ENCODE data around the gene EHD3.
"Not testable (repeated sequence)": the region's sequence is repeated elsewhere in the genome, so short reads cannot be mapped to it uniquely, and the experiment has no call there.

The EHD3 gene

DNA sequence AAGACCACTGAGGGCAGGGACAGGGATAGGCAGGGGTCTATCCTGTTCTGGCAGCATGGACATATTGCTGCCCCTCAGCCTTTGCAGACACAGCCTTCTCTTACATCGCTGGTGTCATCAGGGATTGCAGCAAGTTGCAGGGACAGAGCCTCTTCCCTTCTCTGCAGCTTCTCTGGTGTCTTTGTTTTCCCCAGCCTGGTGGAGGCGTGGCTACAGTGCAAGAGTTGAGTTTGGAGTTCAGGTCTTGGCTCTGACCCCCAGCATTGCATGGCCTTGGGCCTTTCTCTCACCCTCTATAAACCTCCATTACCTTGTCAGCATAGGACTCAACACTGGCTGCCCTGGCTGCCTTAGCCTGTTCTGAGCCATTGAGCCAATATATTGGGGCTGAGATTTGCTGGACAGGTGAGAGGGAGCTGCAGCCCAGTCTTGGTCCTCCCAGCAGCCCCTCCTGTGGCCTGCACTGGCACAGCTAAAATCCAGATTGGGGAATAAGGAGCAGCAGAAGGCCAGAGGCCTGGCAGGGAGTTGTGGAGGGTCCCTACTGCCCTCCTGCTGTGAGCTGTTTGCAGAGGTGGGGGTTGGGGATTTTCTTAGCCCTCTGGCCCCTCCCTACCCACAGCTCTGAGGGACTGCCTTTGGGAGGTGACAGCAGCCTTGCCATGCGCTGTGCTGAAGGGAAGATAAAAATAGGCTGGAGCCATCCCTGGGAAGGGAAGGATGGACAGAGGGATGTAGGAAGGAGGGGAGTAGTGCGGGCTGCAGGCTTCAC is 22.8 kb downstream of the EHD3 start:
- no peak for DNase-seq

DNA sequence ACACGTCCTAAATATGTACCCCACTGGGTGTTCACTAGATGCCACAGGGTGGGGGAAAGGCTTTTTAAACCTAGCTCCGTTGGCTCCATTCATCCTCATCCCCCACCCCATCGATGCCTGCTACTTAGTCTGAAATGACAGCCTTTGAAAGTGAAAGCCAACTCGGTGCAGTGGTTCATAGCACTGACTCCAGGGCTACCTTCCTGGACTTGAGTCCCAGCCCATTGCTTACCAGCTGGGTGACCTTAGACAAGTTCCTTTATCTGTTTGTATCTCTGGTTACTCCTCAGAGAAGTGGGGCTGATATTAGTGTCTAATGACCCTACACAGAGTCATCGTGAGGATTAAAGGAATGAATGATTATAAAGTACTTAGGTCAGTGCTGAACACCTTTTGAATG is 24.4 kb downstream of the EHD3 start:
- no peak for DNase-seq

DNA sequence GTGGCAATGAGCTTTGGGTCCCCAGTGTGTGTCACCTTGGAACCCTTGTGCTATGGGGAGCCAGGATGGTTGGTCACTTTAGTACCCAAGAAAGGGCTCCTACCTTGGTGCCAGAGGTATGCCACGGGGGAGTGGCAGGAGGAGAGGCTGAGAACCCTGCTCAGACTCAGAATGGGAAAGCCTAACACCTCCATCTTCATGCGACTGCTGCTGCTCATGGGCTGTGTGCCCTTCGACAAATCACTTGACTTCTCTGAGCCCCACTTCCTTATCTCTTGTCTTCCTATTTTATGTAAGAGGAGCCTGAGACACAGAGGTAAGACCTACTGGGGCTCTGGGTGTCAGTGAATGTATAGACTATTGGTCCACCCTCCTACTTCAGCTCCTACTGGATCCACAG is 25.1 kb downstream of the EHD3 start:
- no peak for DNase-seq

DNA sequence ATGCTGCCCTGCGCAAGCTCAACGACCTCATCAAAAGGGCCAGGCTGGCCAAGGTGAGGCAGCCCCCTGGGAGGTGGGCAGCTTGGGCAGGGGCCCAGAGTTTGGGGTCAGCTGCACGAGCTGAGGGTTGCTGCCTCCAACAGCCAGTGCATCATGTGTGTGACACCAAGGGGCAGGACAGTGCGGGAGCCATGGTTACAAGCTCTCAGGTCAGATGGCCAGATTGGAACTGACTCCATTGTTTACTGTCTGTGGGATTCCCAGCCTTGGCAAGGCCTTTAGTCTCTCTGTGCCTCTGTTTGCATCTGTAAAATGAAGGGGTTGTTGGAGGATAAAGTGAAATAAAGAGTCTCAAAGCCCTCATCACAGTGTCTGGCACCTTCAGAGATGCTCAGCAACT is 26.9 kb downstream of the EHD3 start:
- no peak for DNase-seq

DNA sequence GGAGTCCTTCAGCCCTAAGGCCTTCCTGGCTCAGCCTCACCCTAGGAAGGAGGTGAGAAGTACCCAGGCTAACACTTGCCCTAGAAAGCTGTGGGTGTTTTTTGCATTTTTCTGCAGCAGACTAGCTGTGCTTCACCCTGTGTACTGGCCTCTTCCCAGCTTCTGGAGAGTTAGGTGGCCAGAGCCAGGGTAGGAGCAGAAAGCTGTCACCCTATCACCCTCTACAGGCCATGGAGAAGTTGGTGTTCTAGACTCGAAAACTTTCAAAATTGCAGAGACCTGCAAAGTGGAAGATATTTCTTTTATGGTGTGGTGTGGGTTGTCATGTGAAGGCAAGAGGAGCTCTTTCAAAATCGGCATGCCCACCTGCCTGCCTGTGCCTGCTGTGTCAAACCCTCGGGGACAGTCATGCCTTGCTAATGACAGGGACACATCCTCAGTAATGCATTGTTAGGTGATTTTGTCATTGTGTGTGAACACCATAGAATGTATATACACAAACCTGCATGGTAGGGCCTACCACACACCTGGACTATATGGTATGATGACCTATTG is 29.8 kb downstream of the EHD3 start:
- DNase-seq = no peak

DNA sequence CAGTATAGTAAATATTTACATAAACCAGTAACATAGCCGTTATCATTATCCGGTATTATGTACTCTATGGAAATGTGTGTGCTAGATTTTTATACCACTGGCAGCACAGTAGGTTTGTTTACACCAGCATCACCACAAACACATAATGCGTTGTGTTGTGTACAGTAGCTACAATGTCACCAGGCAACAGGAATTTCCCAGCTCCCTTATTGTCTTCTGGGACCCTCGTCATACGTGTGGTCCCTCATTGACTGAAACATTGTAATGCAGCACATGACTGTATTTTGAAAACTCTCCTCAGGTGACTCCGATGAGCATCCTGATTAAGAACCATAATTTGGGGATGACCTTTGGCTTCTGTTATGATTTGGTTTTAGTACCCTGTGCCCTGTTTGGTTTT is 31.3 kb downstream of the EHD3 start:
- no peak for DNase-seq

DNA sequence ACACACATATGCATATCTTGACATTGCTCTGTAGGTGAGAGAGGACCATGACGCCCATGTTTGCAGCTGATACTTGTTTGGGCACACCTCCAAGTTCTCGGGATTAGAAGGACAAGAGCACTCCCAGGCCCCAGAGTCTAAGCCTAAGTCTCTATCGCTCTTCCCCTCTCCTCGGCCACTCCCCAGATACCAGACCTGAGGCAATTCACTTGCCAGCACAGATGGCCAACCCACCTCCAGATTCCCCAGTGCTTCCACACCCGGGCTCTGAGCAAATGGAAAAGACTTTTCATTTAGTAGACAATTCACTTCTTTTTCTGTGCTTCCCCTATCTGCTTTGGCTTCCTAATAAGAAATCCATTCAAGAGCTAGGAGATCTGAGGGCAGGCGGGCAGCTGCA is 32.9 kb downstream of the EHD3 start:
- no peak for DNase-seq

DNA sequence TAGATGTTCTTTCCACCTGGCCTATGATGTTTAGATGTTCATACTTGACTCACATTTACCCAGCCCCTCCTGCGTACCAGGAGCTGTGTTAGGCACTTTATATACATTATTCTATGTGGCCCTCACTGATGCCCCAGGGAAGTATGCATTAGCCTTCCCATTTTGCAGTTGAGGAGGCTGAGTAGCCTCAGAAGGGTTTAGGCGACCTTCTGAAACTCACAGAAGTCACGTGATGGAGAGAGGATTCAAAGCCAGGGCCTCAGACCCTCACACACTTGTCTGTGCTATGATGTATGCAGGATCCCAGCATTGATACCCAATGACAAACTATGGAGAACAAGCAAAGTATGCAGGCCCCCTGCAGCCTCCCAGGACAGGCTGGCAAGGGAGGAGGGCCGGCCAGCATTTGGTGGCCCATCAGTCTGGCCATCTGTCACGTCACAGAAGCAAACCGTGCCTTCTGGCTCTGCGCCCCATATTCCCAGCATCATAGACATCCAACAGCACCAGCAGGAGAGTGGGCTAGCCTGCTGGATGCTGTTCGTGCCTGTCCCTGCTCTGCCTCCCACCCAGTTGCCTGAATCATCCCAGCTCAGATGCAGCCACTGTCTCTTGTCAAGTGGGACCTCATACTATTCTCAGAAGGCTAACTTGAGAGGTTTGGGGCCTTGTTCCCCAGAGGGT is 33.6 kb downstream of the EHD3 start:
- no peak for DNase-seq

DNA sequence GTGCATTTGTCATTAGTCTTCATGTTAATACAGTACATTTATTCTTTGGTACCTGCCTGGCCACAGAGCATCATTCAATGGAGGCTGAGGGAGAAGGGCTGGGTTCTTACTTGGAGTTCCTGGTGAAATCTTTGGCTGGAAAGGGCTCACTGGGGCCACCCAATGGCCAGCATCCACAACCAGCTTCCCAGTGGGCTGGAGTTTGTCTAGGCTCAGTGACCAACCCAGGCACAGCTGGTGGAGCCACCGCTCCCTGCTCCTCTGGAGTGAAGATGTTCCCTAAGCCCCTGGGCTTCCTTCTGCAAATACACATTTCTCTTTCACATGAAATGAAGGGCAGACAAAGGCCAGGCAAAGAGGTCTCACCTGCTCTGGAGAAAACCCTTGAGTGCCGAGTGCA is 34.4 kb downstream of the EHD3 start:
- DNase-seq = no peak

DNA sequence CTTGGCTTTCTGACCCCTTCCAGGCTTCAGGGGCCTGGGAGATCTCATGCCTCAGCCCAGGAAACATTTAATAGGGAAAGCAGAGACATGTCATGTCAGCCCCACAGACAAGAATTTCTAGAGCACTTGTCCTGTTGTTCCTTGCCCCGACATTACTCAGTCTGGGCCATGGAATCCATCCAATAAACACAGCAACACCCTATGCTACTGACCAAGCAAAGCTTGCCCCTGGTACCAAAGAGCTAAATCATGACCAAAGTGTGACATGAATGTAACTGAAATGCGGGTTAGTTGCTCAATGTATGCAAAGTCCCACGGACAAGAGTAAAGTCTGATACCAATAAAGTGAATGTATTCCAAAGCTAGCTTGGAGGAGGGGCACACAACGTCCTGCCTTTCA is 35.1 kb downstream of the EHD3 start:
- DNase-seq = no peak

DNA sequence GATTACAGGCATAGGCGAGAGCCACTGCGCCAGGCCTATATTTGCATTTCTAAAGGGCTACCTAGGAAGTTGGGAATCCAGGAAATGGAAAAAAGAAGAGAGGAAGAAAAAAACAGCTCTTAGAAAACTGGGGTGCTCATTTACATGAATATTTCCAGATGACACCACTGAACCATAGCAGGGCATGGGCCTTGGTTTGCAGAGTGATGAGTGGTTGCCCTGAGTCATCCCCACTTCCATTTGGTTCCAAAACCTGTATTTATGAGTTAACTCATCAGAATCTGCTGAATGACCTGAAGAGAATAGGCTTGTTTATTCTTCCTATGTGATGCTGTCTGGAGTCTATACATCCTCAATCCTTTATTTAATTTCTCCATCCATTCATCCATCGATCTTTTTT is 36.2 kb downstream of the EHD3 start:
- DNase-seq = no peak

DNA sequence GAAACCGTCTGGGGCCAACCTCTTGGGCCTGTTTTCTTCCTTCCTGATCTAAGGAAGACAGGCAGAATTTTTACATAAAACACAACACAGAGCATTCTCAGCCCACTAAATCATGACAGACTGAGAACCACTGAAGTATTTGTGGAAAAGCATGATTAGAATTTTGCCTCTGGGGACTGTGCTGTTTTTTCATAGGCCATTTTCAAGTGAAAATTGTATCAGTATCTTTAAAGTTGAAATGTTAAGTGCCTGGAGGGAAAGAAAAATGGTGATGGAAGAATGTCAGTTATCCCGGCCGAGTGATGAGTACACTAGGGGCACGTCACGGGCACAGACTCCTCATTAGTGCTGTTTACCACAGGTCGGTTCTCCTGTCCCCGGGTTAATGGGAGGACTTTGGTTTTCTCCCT is 36.9 kb downstream of the EHD3 start:
- no peak for DNase-seq

DNA sequence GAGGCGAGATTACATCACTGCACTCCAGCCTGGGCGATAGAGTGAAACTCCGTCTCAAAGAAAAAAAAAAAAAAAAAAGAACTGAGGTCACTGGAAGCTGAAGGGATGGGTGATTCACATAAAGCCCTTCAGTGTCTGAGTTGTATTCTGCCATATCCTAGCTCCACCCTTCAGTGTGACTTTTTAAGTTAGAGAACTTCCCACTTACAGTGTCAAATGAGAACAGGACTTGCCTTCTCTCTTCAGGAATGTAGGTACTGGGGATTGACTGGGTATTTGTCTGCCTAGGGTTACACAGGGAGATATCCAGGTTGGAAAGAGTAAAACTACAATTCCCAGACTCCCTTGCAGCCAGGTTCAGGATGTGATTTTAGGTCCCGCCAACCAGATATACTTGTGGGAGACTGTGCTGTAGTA is 37.9 kb downstream of the EHD3 start:
- DNase-seq = no peak

DNA sequence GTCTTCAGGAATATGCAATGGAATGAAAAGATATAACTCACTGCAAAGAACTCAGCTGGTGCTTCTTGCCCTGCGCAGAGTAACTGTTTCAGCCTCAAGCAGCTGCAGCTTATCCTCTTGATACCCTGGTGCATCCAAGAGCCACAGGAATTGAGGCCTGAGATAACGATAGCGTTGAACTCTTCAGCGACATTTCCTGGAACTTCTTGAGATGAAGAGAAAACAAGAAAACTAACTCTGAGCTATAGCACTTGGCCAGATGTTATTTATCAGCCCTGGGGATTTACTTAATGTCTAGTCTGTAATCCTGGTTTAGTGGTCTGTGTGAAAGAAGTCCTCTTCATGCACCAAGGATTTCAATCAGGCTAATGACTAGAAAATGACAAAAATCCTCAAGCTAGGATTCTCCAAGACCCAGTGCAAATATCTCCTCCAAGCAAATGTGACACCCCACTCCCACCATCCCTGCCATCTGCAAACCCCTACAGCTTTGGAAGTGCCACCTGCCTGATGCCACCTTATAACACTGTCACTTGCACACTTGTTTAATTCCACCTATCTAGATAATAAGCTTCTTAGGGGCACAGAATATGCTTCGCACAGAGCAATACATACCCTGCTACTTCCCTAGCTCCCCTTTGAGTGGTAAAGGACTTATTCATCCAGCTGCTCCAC is 40.6 kb downstream of the EHD3 start:
- no peak for DNase-seq

DNA sequence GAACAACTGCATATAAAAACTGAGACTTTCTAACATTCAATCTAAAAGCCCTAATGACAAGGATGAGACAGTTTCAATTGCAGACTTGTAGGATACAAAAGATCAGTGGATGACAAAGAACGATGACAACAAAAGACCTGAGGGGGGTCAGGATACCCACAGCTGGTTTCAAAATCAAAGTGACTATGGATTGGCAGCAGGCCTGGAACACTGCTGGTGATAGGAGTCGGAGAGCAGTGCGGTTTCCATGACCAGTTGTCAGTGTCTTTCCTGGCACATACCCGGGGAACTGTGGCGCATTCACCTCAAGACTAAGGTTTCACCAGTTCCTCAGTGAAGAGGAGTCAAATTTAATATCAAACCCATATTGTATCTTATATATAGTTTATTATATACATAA is 42.0 kb downstream of the EHD3 start:
- DNase-seq = no peak

DNA sequence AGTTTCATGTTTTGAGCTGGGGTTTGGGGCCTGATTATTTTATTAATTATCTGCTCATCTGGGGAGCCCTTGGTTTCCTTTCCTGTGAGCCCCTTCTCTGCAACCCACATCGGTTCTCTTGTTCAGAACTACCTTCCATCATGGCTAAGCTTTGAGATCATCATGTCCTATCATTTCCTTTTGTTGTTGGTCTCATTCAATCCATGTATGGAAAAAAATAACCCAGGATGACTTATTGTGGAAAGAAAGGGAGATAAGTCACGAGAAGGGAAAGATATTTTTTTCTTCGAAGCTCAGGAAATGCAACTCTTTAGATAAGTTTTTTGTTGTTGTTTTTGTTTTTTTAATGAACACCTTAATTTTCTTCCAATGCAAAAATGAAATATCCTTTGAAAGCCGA is 43.7 kb downstream of the EHD3 start:
- DNase-seq = no peak

DNA sequence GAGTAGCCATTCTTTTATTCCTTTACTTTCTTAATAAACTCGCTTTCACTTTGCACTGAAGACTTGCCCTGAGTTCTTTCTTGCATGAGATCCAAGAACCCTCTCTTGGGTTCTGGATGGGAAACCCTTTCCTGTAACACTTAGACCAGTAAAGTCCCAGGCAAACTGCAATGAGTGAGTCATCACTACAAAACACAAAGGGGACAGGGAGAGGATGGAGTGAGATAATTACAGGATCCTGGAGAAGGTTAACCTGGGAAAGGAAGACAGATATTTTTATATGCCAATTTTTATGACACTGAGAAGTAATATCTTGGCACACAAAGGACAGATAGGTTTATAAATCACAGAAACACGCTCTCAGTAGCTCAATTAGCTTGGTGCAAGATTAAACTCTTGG is 48.7 kb downstream of the EHD3 start:
- DNase-seq = no peak

DNA sequence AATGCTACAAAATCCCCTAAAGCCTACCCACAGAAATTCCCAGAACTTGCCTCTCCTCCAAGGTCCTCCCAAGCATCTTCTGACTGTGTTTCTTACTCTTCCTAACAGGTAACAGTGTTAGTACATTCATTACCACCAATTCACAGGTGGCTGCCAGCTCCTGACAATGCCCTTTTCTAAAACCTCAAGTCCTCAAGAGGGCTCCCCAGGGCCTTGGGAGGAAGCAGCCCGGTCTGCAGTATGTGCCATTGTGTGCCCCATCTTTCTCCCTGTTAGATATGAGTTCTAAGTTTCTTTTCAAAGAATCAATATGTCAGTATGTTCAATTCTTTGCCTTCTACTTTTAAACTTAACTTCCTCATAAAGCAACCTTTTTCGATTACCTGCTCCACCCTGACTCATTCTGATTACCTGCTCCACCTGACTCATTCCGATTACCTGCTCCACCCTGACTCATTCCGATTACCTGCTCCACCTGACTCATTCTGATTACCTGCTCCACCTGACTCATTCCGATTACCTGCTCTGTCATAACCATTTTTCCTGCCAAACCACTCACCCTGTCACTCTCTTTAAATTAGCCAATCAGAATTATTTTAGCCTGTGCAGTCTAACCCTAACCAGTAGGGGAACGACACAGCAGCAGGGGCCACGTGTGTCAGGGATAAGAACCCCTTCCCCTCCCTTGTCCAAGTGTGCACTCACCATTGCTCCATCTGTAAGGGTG is 49.4 kb downstream of the EHD3 start:
- DNase-seq = not testable (repeated sequence)

DNA sequence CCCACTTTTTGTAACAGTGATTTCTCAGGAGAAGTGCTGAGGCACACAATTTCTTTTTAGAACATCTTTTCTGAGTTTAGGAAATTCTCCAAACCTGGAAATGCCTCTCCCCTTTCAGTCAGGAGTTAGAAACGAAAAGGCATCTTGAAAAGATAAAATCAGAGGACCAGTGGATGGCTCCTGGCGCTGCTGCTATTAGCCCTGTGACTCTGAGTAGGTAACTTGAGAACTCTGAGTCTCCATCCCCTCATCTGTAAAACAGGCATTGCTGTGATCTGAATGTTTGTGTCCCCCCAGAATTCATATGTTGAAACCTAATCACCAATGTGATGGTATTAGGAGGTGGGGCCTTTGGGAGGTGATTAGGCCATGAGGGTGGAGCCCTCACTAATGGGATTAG is 50.2 kb downstream of the EHD3 start:
- DNase-seq = no peak

DNA sequence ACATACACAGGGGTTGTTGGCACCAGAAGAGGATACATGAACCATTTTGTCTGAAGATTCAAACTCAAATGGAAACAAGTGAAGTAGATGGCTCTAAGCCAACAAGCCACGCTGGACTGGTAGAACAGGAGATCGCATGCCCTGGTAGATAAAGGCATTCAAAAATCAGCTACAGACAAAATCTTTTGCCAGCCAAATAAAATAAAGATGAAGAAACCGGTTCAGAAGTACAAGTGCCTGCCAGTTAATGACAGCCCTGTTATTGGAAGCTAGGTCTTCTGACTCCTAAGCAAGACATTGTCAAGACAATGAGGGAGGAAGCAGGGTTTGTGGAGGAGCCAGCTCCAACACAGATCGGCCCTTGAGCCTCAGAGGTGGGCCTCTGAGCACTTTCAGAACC is 52.3 kb downstream of the EHD3 start:
- DNase-seq = no peak

DNA sequence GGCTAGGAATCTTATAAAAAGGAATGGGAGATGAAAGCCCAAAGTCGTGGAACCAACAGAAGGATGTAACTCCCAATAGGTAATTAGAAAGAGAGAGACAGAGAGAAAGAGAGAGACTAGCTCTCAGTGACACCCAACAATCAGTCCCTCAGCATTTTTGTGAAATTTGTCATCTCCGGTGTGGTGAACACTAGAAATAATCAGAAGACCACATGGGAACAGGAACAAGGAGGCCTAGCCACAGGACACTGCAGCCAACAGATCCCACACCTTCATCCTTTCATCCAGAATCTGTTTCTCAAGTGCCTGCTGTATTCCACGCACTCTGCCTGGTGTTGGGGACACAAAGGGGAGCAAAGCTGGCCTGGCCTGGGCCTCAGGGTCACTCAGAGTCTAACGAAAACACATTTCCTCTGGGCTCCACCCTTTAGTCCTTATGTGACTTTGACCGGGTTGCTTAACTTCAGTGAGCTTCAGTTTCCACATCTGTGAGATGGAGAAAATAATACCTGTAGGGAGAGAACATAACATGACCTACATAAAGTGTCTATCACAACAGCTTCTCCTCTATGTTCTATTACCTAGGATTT is 53.1 kb downstream of the EHD3 start:
- DNase-seq = no peak

DNA sequence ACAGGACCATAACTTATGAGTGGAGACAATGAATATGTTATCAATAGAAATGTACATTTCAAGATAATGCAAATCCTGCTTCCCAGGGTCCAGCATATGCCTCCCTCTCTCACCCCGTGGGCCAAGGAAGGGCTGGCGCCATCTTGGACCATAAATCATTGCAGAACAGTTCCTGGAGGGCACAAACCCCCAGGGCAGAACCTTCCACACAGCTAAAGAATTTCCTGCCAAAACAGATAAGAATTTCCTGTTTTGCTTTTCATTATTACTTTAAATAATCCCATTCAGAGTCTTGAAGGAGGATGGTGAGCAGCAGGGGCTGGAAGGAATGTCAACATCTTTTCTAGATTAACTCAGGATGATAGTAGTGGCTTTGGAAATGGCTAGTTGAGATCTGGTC is 53.7 kb downstream of the EHD3 start:
- DNase-seq = no peak

DNA sequence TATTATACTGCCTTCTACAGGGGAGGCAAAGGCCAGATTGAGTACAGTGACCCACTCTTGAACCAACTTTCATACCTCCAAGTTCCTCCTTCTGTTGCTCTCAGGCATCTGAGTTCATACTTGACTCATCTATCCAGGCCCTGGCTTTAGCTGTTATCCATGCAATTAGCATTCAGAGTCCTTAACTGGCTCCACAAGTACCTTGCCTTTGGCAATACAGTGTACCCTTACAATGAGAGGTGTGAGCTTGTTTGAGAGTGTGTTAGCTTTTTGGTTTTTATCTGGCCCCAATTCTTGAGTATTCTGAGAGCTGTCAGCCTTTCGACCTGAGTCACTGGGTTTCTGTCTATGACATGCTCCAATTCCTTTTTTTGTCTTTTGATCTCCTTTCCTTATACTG is 60.2 kb downstream of the EHD3 start:
- DNase-seq = no peak

All from activated CD4-positive, alpha-beta T cell treated with anti-CD3 and anti-CD28 coated beads, Interleukin-2, amount 50 U/mL, for 48 hours (primary cell).